ENCODE data around the gene PDGFD. TPM values are rescaled to one million over a fixed set of nuclear protein-coding genes. Genes with fewer than 3 reads are reported as not detected.

PDGFD gene
- total RNA-seq, 1 donor from 2014 or later, result 0.53 TPM

- no peak overlapping the region for H3K4me3 ChIP-seq (ENCODE audit: low read depth, low read length)
- no peaks in the 10 kb centered on the region for H3K27me3 ChIP-seq (ENCODE audit: control insufficient read depth, insufficient read depth, low read length)
- no peaks in the 10 kb centered on the region for H3K36me3 ChIP-seq (ENCODE audit: control insufficient read depth, insufficient read depth, low read length)
- FAIRE-seq (no peak), DNase-seq (ENCODE audit: low read depth) (no peak)
- TF ChIP-seq, protein P1, sequence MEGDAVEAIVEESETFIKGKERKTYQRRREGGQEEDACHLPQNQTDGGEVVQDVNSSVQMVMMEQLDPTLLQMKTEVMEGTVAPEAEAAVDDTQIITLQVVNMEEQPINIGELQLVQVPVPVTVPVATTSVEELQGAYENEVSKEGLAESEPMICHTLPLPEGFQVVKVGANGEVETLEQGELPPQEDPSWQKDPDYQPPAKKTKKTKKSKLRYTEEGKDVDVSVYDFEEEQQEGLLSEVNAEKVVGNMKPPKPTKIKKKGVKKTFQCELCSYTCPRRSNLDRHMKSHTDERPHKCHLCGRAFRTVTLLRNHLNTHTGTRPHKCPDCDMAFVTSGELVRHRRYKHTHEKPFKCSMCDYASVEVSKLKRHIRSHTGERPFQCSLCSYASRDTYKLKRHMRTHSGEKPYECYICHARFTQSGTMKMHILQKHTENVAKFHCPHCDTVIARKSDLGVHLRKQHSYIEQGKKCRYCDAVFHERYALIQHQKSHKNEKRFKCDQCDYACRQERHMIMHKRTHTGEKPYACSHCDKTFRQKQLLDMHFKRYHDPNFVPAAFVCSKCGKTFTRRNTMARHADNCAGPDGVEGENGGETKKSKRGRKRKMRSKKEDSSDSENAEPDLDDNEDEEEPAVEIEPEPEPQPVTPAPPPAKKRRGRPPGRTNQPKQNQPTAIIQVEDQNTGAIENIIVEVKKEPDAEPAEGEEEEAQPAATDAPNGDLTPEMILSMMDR (IDR thresholded peaks at IDR 0.05; ENCODE audit: insufficient read depth, low read length, severe bottlenecking), result no peak
Observed at GRCh38 chr11:104046331-104046730, 117.6 kb downstream of the PDGFD start.

DNA sequence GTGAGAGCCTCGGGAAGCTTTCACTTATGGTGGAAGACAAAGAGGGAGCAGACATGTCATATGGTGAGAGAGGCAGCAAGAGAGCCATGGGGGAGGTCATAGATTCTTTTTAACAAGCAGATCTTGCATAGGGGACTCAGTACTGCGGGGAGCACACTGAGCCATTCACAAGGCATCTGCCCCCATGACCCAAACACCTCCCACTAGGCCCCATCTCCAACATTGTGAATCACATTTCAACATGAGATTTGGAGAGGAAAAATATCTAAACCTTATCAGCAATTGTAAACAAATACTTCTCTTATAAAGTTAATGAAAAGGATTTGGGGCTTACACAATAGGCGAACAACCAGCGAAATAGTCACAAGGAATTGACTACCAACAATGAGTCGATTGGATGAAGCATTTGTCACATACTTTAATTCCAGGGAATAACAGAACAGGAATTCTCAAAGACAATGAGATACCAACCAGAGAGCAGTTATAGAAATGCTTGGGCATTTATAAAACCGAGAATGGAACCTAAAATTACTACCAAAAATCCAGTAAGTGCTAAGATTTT is 120.2 kb downstream of the PDGFD start:
- FAIRE-seq (no peak), DNase-seq (ENCODE audit: low read depth) (no peak)
- H3K4me3 ChIP-seq (ENCODE audit: low read depth, low read length), result no peak overlapping the region
- TF ChIP-seq, protein P1 (IDR thresholded peaks at IDR 0.05; ENCODE audit: insufficient read depth, low read length, severe bottlenecking), result no peak
- H3K36me3 ChIP-seq (ENCODE audit: control insufficient read depth, insufficient read depth, low read length), result no peaks in the 10 kb centered on the region
- no peaks in the 10 kb centered on the region for H3K27me3 ChIP-seq (ENCODE audit: control insufficient read depth, insufficient read depth, low read length)

DNA sequence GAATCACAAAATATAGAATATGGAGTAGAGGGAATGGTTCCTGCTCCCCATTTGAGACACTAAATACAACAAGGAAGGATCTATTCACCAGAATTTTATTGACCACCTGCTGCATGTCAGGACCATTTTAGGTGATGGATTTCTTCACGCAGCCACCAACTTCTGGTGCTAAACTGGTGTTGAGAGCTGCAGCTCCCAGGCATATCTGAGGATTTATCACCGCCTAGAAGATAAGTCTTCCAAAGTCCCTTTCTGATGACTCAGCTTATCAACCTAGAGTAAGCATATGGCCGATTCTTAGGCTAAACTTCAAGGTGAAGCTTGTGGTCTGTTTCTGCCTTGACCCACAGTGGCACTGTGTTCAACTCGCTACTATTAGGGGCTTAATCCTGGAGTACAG is 120.8 kb downstream of the PDGFD start:
- DNase-seq (ENCODE audit: low read depth) (no peak), FAIRE-seq (no peak)
- TF ChIP-seq, protein P1 (IDR thresholded peaks at IDR 0.05; ENCODE audit: insufficient read depth, low read length, severe bottlenecking), result no peak
- Histone ChIP-seq H3K27me3 (ENCODE audit: control insufficient read depth, insufficient read depth, low read length) (no peaks in the 10 kb centered on the region), H3K4me3 (ENCODE audit: low read depth, low read length) (no peak overlapping the region), H3K36me3 (ENCODE audit: control insufficient read depth, insufficient read depth, low read length) (no peaks in the 10 kb centered on the region)

- H3K27me3 ChIP-seq (ENCODE audit: control insufficient read depth, insufficient read depth, low read length), result no peaks in the 10 kb centered on the region
- DNase-seq (ENCODE audit: low read depth) (no peak), FAIRE-seq (no peak)
Observed at GRCh38 chr11:104041792-104042191, 122.2 kb downstream of the PDGFD start.

DNA sequence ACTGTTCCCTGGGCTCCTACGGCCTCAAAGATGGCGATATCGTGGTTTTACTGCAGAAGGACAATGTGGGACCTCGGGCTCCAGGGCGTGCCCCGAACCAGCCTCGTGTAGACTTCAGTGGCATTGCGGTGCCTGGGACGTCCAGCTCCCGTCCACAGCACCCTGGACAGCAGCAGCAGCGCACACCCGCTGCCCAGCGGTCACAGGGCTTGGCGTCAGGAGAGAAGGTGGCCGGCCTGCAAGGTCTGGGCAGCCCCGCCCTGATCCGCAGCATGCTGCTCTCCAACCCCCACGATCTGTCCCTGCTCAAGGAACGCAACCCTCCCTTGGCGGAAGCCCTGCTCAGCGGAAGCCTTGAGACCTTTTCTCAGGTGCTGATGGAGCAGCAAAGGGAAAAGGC is 127.0 kb downstream of the PDGFD start:
- Histone ChIP-seq H3K27me3 (ENCODE audit: control insufficient read depth, insufficient read depth, low read length) (no peaks in the 10 kb centered on the region), H3K4me3 (ENCODE audit: low read depth, low read length) (no peak overlapping the region), H3K36me3 (ENCODE audit: control insufficient read depth, insufficient read depth, low read length) (no peaks in the 10 kb centered on the region)
- DNase-seq (ENCODE audit: low read depth) (no peak), FAIRE-seq (no peak)
- TF ChIP-seq, protein P1 (IDR thresholded peaks at IDR 0.05; ENCODE audit: insufficient read depth, low read length, severe bottlenecking), result no peak

More at GRCh38 chr11:104041792-104042191, 122.2 kb downstream of the PDGFD start:
- H3K36me3 ChIP-seq (ENCODE audit: control insufficient read depth, insufficient read depth, low read length), result no peaks in the 10 kb centered on the region
- TF ChIP-seq, protein P1 (IDR thresholded peaks at IDR 0.05; ENCODE audit: insufficient read depth, low read length, severe bottlenecking), result no peak
- no peak overlapping the region for H3K4me3 ChIP-seq (ENCODE audit: low read depth, low read length)

DNA sequence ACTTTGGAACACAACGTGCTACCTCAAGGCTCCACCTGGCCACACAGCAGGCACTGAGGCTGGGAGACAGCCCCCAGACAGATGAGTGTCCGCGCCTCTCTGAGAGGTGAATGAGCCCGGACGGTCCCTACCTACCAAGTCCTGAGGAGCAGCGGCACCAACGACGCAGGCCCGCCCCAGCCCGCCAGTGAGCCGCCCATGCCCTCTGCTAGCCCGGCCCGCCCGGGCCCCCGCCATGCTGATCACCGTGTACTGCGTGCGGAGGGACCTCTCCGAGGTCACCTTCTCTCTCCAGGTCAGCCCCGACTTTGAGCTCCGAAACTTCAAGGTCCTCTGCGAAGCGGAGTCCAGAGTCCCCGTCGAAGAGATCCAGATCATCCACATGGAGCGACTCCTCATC is 127.4 kb downstream of the PDGFD start, which contains the start of gene DDI1:
TSS of gene DDI1 (plus strand) at position 53 of the 400 bp plus-strand sequence. CDS start at position 236, 183 bp downstream.
- Histone ChIP-seq H3K4me3 (ENCODE audit: low read depth, low read length) (no peak within 1 kb of the TSS), H3K36me3 (ENCODE audit: control insufficient read depth, insufficient read depth, low read length) (no peaks in the 10 kb centered on the region), H3K27me3 (ENCODE audit: control insufficient read depth, insufficient read depth, low read length) (no peaks in the 10 kb centered on the region)
- no peak for DNase-seq (ENCODE audit: low read depth)
- TF ChIP-seq, protein P1 (IDR thresholded peaks at IDR 0.05; ENCODE audit: insufficient read depth, low read length, severe bottlenecking), result no peak
- FAIRE-seq, result no peak
